HCT116 (cell line): Measurements from ENCODE around the gene RBBP8NL.

Experiments used
- CTCF ChIP-seq, 3 experiments: fragments of 200-600 bp in 1 of 3; sonication (generic) in 1 of 3; IDR thresholded peaks in 2 of 3; conservative IDR thresholded peaks in 1 of 3; 2 replicates each; pipeline ENCODE4 v1.5.1; 2012 to 2017; ENCODE audit warnings: low read depth in 2 of 3, low read length in 2 of 3, antibody characterized with exemption in 1 of 3, borderline replicate concordance in 1 of 3, control low read depth in 1 of 3, mild to moderate bottlenecking in 1 of 3, mixed read lengths in 1 of 3, mixed run types in 1 of 3, moderate library complexity in 1 of 3; ENCODE audit not compliant: insufficient read depth in 1 of 3
- EGR1 ChIP-seq: IDR thresholded peaks from 2 replicates; pipeline ENCODE4 v1.6.1; 2012; ENCODE audit warnings: low read depth
- EZH2phosphoT487 ChIP-seq: fragments of 200-600 bp; IDR thresholded peaks from 2 replicates; pipeline ENCODE4 v1.6.1; 2018; ENCODE audit warnings: antibody characterized with exemption, borderline replicate concordance
- FOSL1 ChIP-seq: IDR thresholded peaks from 2 replicates; pipeline ENCODE4 v1.6.1; 2012; ENCODE audit warnings: low read depth
- POLR2A ChIP-seq: IDR thresholded peaks from 2 replicates; pipeline ENCODE4 v1.7.0; 2011; ENCODE audit warnings: borderline replicate concordance; ENCODE audit not compliant: insufficient read depth, insufficient read length; ENCODE audit errors: extremely low read depth
- RAD21 ChIP-seq: IDR thresholded peaks from 2 replicates; pipeline ENCODE4 v1.6.1; 2012; ENCODE audit warnings: low read depth, mild to moderate bottlenecking
- REST ChIP-seq: IDR thresholded peaks from 2 replicates; pipeline ENCODE4 v1.6.1; 2012; ENCODE audit warnings: low read depth
- SIN3A ChIP-seq: IDR thresholded peaks from 2 replicates; pipeline ENCODE4 v1.6.1; 2012; ENCODE audit warnings: low read depth
- ZNF274 ChIP-seq: fragments of 200-500 bp; sonication (Bioruptor generic); IDR thresholded peaks from 2 replicates; pipeline ENCODE4 v1.6.1; 2014; ENCODE audit warnings: mild to moderate bottlenecking, low read depth, low read length, inconsistent platforms
- TF ChIP-seq, protein P1 (sequence below): IDR thresholded peaks from 2 replicates; pipeline ENCODE4 v1.6.1; 2011; ENCODE audit warnings: mild to moderate bottlenecking, low read length, moderate library complexity; ENCODE audit not compliant: insufficient replicate concordance; ENCODE audit errors: extremely low read depth

GRCh38 chr20:62361799-62362589 is 65.3 kb downstream of the RBBP8NL start:
- no peak for TF ChIP-seq RAD21
- no peak for TF ChIP-seq EGR1
- no peak for TF ChIP-seq EZH2phosphoT487
- no peak for TF ChIP-seq ZNF274
- no peak for TF ChIP-seq CTCF (IDR thresholded peaks at IDR 0.05 in 2 of 3, conservative IDR thresholded peaks at IDR 0.05 in 1 of 3; ENCODE audit: borderline replicate concordance in 1 of 3, insufficient read depth in 1 of 3, low read depth in 2 of 3, low read length in 2 of 3)
- TF ChIP-seq POLR2A, result no peak
- no peak for TF ChIP-seq REST
- TF ChIP-seq, protein P1, sequence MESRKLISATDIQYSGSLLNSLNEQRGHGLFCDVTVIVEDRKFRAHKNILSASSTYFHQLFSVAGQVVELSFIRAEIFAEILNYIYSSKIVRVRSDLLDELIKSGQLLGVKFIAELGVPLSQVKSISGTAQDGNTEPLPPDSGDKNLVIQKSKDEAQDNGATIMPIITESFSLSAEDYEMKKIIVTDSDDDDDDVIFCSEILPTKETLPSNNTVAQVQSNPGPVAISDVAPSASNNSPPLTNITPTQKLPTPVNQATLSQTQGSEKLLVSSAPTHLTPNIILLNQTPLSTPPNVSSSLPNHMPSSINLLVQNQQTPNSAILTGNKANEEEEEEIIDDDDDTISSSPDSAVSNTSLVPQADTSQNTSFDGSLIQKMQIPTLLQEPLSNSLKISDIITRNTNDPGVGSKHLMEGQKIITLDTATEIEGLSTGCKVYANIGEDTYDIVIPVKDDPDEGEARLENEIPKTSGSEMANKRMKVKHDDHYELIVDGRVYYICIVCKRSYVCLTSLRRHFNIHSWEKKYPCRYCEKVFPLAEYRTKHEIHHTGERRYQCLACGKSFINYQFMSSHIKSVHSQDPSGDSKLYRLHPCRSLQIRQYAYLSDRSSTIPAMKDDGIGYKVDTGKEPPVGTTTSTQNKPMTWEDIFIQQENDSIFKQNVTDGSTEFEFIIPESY, result no peak
- TF ChIP-seq SIN3A, result no peak
- no peak for TF ChIP-seq FOSL1
